ENCODE measurements around the gene AURKB. TPM values are rescaled to one million over a fixed set of nuclear protein-coding genes. Genes with fewer than 3 reads are reported as not detected.

The AURKB gene
- total and polyA plus RNA-seq, 2 of the 4 experiments (the other 2 are of a cell fraction), result 45.9 to 62.0 TPM

- WGBS, 2 experiments (ENCODE audit: extremely low coverage in 2 of 2, insufficient read length in 1 of 2), result 13% methylated on average over 3 of the region's 12 CpGs; no CpG with 5 or more reads in 1 of the 2 experiments
- no peak for ATAC-seq (ENCODE audit: low read depth)
- Histone ChIP-seq H2BK20ac (ENCODE audit: low read depth, low read length) (no peak overlapping the region), H3K9me1 (ENCODE audit: insufficient read depth, low read length) (peaks cover 26% of the 10 kb centered on the region), H3K27me3 (ENCODE audit: control insufficient read depth, insufficient read depth, low read length) (no peaks in the 10 kb centered on the region), H3K4me1 (ENCODE audit: control insufficient read depth, insufficient read depth, low read length) (peaks cover 16% of the 10 kb centered on the region), H3K36me3 (ENCODE audit: control insufficient read depth, insufficient read depth, low read length) (no peaks in the 10 kb centered on the region), H3K9ac (ENCODE audit: low read depth, low read length) (peak overlapping the region; percentile 35; the same call in 1 of the 2 replicates), H3K9me3 (ENCODE audit: control insufficient read depth, insufficient read depth, low read length) (no peaks in the 10 kb centered on the region), H2BK15ac (ENCODE audit: low read depth, low read length) (peak overlapping the region; percentile 27; the same call in 1 of the 3 replicates), H3K18ac (ENCODE audit: low read depth, low read length) (peak overlapping the region; percentile 30; the same call in 1 of the 2 replicates), H3K14ac (replicated peaks; ENCODE audit: low read depth, low read length) (peak overlapping the region; percentile 64), H4K8ac (ENCODE audit: low read depth in 2 of 2, low read length in 2 of 2) (peak overlapping the region; percentile 31 to 92; a peak in 3 of 4 replicates), H2AK5ac (ENCODE audit: low read depth, low read length) (peak overlapping the region; percentile 27), H4K91ac (ENCODE audit: insufficient read depth, low read depth, low read length) (peak overlapping the region; percentile 57), H2AK9ac (replicated peaks; ENCODE audit: low read depth, low read length, poor library complexity) (peak overlapping the region; percentile 66), H3K4me2 (ENCODE audit: low read depth, low read length) (peak overlapping the region; percentile 77), H2AFZ (replicated peaks; ENCODE audit: low read length, poor library complexity) (peak overlapping the region; percentile 86), H3K4me3 (ENCODE audit: insufficient read depth, low read depth, low read length) (peak overlapping the region; percentile 36; the same call in 1 of the 2 replicates), H3K23ac (ENCODE audit: low read depth, low read length) (peak overlapping the region; percentile 44), H4K20me1 (ENCODE audit: insufficient read depth, low read length) (peaks cover 11% of the 10 kb centered on the region), H3K56ac (ENCODE audit: extremely low read depth, insufficient read depth, low read length) (no peak overlapping the region), H3K79me1 (ENCODE audit: low read depth in 1 of 2, low read length in 2 of 2) (peaks cover 0 to 21% of the 10 kb centered on the region in 2 experiments; a peak in 2 of 4 replicates), H3K4ac (ENCODE audit: low read depth, low read length) (peak overlapping the region; percentile 87), H3K27ac (ENCODE audit: insufficient read depth, low read length) (peak overlapping the region; percentile 8; the same call in 1 of the 2 replicates), H2BK5ac (ENCODE audit: low read depth, low read length, poor library complexity, severe bottlenecking) (peak overlapping the region; percentile 91), H2BK120ac (ENCODE audit: low read depth, low read length) (no peak overlapping the region), H4K5ac (ENCODE audit: low read depth, low read length) (peak overlapping the region; percentile 82)
- no TSS peak for BruUV-seq (replicated peaks)
- intact Hi-C loops (cut with micrococcal nuclease), result no loop called here
- TF ChIP-seq BHLHE40 (IDR thresholded peaks at IDR 0.05; ENCODE audit: low read depth, low read length), result 0 out of 2 replicates have a peak, but pooled peaks have one; percentile 11
- peak; percentile 99 for TF ChIP-seq USF2 (IDR thresholded peaks at IDR 0.05; ENCODE audit: low read depth, low read length)
- TF ChIP-seq MAFK (IDR thresholded peaks at IDR 0.05; ENCODE audit: low read depth, low read length), result no peak
- no peak for TF ChIP-seq RCOR1 (IDR thresholded peaks at IDR 0.05; ENCODE audit: insufficient replicate concordance, low read length)
- TF ChIP-seq POLR2A (IDR thresholded peaks at IDR 0.05; ENCODE audit: low read depth, low read length), result 0 out of 2 replicates have a peak, but pooled peaks have one; percentile 41
- DNase-seq, result peak; percentile 85
- CTCF ChIA-PET, result interaction anchor here (0.9 kb wide), 1 partner anchor 109 kb away, joined by 3 read pairs; no protein-coding TSS in a partner anchor
- POLR2A ChIA-PET (ENCODE audit: unreplicated experiment), result no interaction called here
- dilution Hi-C loops (cut with HindIII; ENCODE audit: low sequenced_read_pairs, unreplicated experiment), result no loop called here
- in situ Hi-C loops (cut with MboI; ENCODE audit: low sequenced_read_pairs), result no loop called here
Measured at GRCh38 chr17:8192070-8192815, 18.1 kb downstream of the AURKB start.
